Endodermal cell (in vitro differentiated cells): ENCODE results near the gene SNRNP70. TPM values are rescaled to one million over a fixed set of nuclear protein-coding genes. Genes with fewer than 3 reads are reported as not detected.

ENCODE experiments used
- DNase-seq: peaks from one replicate; pipeline ENCODE4 v3.0.0-alpha.2; 2017
- H3K27ac ChIP-seq: 2 replicates; pipeline ENCODE4 v1.5.1; 2013; ENCODE audit warnings: mild to moderate bottlenecking, low read depth, low read length, moderate library complexity
- H3K27me3 ChIP-seq: 2 replicates; pipeline ENCODE4 v1.6.1; 2013; ENCODE audit warnings: mild to moderate bottlenecking, low read length, moderate library complexity; ENCODE audit not compliant: insufficient read depth, control insufficient read depth, poor library complexity, severe bottlenecking
- H3K36me3 ChIP-seq: 2 replicates; pipeline ENCODE4 v1.7.0; 2013; ENCODE audit warnings: mild to moderate bottlenecking, low read length, moderate library complexity; ENCODE audit not compliant: control insufficient read depth, insufficient read depth
- H3K4me1 ChIP-seq: one replicate; pipeline ENCODE4 v1.7.0; 2013; ENCODE audit warnings: low read length; ENCODE audit not compliant: control insufficient read depth, insufficient read depth
- H3K4me3 ChIP-seq: 2 replicates; pipeline ENCODE4 v1.5.1; 2013; ENCODE audit warnings: mild to moderate bottlenecking, low read length, moderate library complexity
- H3K9ac ChIP-seq: 2 replicates; pipeline ENCODE4 v1.6.1; 2013; ENCODE audit warnings: mild to moderate bottlenecking, low read length, moderate library complexity; ENCODE audit not compliant: poor library complexity, severe bottlenecking; ENCODE audit errors: extremely low read depth
- H3K9me3 ChIP-seq: 2 replicates; pipeline ENCODE4 v1.6.1; 2013; ENCODE audit warnings: mild to moderate bottlenecking, low read length, moderate library complexity; ENCODE audit not compliant: control insufficient read depth
- H3K27ac Mint-ChIP-seq: 2 replicates; pipeline ENCODE4 v1.8.0; 2020; ENCODE audit warnings: mixed read lengths
- H3K27me3 Mint-ChIP-seq: 2 replicates; pipeline ENCODE4 v1.8.0; 2021; ENCODE audit warnings: mild to moderate bottlenecking, mixed read lengths; ENCODE audit not compliant: insufficient read depth
- H3K36me3 Mint-ChIP-seq: 2 replicates; pipeline ENCODE4 v1.8.0; 2020; ENCODE audit warnings: low read depth, mixed read lengths
- H3K4me1 Mint-ChIP-seq: 2 replicates; pipeline ENCODE4 v1.8.0; 2020; ENCODE audit warnings: mixed read lengths
- H3K4me3 Mint-ChIP-seq: 2 replicates; pipeline ENCODE4 v1.8.0; 2020; ENCODE audit warnings: mild to moderate bottlenecking, moderate library complexity, mixed read lengths
- H3K9me3 Mint-ChIP-seq: 2 replicates; pipeline ENCODE4 v1.8.0; 2020; ENCODE audit warnings: mild to moderate bottlenecking, mixed read lengths
- WGBS, 2 experiments: methylation state at CpG; one replicate each; pipeline versions ENCODE4 v1.1.5 to v1.1.7; 2013; ENCODE audit warnings: missing lambda C conversion rate in 2 of 2, mixed read lengths in 1 of 2; ENCODE audit not compliant: insufficient coverage in 1 of 2, insufficient read length in 1 of 2; 5-methylcytosine and 5-hydroxymethylcytosine counted together
- total RNA-seq, 2 donors: library from RNA; stranded (reverse); fragmentation: NEBNext Ultra II Directional in 1 of 2; extraction: Animal tissue kit (Norgen Biotek cat#: 25700) in 1 of 2; gene quantifications; 2 replicates in 1 of 2; 3 replicates in 1 of 2; pipeline ENCODE4 v1.2.1, GENCODE V29; 2021
- TF ChIP-seq, protein P1 (sequence below): fragments of 200-600 bp; sonication (generic); conservative IDR thresholded peaks from 2 replicates; pipeline ENCODE4 v1.5.0; 2021; ENCODE audit warnings: antibody characterized with exemption, mild to moderate bottlenecking

The SNRNP70 gene
- total RNA-seq, 2 donors from 2014 or later: 284 to 292 TPM

DNA sequence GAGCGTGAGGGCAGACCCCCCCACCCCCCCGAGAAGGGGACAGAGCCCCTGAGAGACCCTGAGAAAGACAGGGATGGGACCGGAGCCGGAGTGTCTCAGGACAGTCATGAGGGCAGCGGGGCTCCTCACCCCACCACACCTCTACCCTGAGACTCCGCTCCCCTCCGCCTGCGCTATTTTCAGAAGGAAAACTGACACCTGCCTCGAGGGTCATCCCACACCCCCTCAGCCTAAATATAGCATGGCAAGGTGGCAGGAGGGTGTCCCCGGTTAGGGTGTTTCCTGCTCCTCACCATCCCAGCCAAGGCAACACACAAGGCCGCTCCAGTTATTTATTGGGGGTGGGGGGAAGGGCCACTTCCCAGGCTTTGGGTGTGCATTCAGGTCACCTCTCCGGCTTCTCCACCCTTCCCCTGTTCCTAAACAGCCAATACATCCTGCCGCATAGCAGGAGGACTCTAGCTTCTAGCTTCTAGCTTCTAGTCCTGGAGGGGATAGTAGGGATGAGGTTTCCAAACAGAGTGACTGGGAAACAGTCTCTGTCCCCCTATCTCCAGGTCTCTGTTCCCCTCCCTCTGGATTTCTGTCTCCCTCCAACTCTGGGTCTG is 19.2 kb upstream of the SNRNP70 start:
- H3K27ac ChIP-seq: no peak overlapping the region
- no peak overlapping the region for H3K9ac ChIP-seq
- no peaks in the 10 kb centered on the region for H3K36me3 ChIP-seq
- no peaks in the 10 kb centered on the region for H3K9me3 ChIP-seq
- TF ChIP-seq, protein P1, sequence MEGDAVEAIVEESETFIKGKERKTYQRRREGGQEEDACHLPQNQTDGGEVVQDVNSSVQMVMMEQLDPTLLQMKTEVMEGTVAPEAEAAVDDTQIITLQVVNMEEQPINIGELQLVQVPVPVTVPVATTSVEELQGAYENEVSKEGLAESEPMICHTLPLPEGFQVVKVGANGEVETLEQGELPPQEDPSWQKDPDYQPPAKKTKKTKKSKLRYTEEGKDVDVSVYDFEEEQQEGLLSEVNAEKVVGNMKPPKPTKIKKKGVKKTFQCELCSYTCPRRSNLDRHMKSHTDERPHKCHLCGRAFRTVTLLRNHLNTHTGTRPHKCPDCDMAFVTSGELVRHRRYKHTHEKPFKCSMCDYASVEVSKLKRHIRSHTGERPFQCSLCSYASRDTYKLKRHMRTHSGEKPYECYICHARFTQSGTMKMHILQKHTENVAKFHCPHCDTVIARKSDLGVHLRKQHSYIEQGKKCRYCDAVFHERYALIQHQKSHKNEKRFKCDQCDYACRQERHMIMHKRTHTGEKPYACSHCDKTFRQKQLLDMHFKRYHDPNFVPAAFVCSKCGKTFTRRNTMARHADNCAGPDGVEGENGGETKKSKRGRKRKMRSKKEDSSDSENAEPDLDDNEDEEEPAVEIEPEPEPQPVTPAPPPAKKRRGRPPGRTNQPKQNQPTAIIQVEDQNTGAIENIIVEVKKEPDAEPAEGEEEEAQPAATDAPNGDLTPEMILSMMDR: no peak
- no peaks in the 10 kb centered on the region for H3K4me1 ChIP-seq
- Mint-ChIP-seq H3K9me3 (peaks cover 4% of the 10 kb centered on the region), H3K27ac (no peak overlapping the region), H3K27me3 (peaks cover 82% of the 10 kb centered on the region), H3K4me1 (peaks cover 4% of the 10 kb centered on the region), H3K36me3 (peaks cover 2% of the 10 kb centered on the region), H3K4me3 (peak overlapping the region; percentile 24)
- peak; percentile 57 for DNase-seq
- H3K27me3 ChIP-seq: peaks cover 46% of the 10 kb centered on the region
- no peak overlapping the region for H3K4me3 ChIP-seq
- 70 to 78% methylated on average over 2 to 9 of the region's 13 CpGs for WGBS, 2 experiments

DNA sequence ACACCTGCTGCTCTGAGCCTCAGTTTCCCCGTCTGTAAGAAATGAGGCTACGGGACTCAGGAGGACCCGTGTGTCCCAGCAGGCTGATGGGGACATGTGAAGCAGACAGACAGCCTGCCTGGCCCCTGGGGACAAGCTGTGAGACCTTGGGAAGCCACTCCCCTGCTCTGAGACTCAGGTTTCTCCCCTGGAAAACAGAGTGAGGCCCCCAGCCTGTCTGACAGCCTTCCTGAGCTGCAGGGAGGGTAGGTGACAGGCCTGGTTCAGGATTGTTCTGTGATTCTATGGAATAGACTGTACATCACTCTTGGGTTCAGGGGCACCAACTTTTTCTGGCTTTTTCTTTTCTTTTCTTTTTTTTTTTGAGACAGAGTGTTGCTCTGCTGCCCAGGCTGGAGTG is 17.7 kb upstream of the SNRNP70 start:
- no peak overlapping the region for H3K9ac ChIP-seq
- Mint-ChIP-seq H3K9me3 (peaks cover 9% of the 10 kb centered on the region), H3K4me3 (no peak overlapping the region), H3K36me3 (peaks cover 2% of the 10 kb centered on the region), H3K27ac (no peak overlapping the region), H3K4me1 (peaks cover 4% of the 10 kb centered on the region), H3K27me3 (peaks cover 82% of the 10 kb centered on the region)
- H3K27me3 ChIP-seq: peaks cover 60% of the 10 kb centered on the region
- no peaks in the 10 kb centered on the region for H3K9me3 ChIP-seq
- TF ChIP-seq, protein P1: no peak
- H3K36me3 ChIP-seq: no peaks in the 10 kb centered on the region
- no peaks in the 10 kb centered on the region for H3K4me1 ChIP-seq
- WGBS, 2 experiments: 87% methylated on average over 3 of the region's 3 CpGs; no CpG with 5 or more reads in 1 of the 2 experiments
- no peak overlapping the region for H3K27ac ChIP-seq
- H3K4me3 ChIP-seq: no peak overlapping the region
- DNase-seq: no peak

DNA sequence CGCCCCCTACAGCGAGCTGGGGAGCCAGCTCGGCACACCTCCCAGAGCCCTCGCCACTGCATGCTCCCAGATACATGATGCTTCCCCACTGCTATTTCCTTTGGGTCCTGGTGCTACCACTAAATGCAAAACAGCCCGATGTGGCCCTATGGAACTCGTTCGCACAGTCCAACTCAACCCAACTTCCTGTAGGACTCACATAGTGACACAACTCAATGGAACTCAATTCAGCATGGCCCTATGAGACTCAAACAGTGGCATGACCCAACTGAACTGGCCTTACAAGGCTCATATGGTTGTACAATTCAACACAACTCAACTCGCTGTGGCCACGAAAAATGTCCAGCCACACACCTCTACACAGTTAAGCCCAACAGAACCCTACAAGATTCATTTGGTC is 16.2 kb upstream of the SNRNP70 start:
- Histone ChIP-seq H3K36me3 (no peaks in the 10 kb centered on the region), H3K4me3 (no peak overlapping the region), H3K27me3 (peaks cover 75% of the 10 kb centered on the region), H3K27ac (no peak overlapping the region), H3K9ac (no peak overlapping the region), H3K9me3 (no peaks in the 10 kb centered on the region), H3K4me1 (no peaks in the 10 kb centered on the region)
- no peak overlapping the region for H3K4me3 Mint-ChIP-seq
- peaks cover 89% of the 10 kb centered on the region for H3K27me3 Mint-ChIP-seq
- WGBS, 2 experiments: 86 to 90% methylated on average over 1 to 9 of the region's 9 CpGs
- H3K9me3 Mint-ChIP-seq: peaks cover 10% of the 10 kb centered on the region
- TF ChIP-seq, protein P1: no peak
- H3K27ac Mint-ChIP-seq: no peak overlapping the region
- H3K36me3 Mint-ChIP-seq: peaks cover 2% of the 10 kb centered on the region
- DNase-seq: no peak
- peaks cover 4% of the 10 kb centered on the region for H3K4me1 Mint-ChIP-seq
